ENCODE data around the gene ACER3.
"Not testable (repeated sequence)": the region's sequence is repeated elsewhere in the genome, so short reads cannot be mapped to it uniquely, and the experiment has no call there.

ACER3 gene

GRCh38 chr11:76836613-76837291, 24.0 kb upstream of the ACER3 start:
- DNase-seq: no peak

DNA sequence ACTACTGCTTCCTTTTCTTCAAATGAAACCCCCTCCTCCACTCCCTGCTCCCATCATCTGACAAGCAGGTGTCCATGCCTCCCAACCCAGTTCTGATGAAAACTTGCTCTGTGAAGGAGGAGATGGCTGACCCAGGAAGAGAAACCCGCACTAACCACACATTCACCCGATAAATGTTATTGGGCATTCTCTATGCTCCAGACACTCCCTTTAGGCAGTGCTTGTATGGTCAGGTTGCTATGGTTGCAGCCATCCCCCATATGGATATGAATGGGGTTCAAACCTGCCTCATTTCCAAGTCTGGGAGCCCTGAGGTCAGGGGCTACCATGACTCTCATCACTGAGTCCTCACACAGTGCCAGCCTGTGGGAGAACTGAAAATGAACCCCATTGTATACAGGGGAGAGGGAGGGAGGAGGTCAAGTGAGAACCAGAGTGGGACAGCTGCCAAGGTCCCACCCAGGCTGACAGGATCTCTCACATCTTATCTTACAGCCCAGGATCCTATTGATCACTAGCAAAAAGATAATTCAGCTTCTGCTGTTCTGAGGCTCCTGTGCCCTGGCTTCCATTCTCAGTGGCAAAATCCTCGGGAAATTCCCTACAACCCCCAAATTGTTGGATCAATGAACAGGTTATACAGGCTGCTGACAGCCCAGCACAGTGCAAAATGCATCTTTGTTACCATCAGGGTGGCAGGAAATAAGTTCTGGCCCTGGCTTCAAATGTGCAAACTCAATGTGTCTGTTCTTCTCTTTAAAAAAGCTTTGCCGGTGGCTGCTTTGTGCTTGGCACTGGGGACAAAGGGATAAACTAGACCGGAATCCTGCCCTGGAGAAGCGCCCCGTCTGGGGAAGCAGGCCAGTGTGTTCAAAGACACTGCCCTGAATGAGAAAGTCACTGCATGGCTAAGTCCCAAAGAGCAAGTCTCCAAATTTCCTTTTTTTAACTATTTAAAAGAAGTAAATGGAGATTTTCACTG, 22.7 kb upstream of the ACER3 start:
- DNase-seq: peak in 12 of 51 donors; percentile 10 to 45 (median 22)

DNA sequence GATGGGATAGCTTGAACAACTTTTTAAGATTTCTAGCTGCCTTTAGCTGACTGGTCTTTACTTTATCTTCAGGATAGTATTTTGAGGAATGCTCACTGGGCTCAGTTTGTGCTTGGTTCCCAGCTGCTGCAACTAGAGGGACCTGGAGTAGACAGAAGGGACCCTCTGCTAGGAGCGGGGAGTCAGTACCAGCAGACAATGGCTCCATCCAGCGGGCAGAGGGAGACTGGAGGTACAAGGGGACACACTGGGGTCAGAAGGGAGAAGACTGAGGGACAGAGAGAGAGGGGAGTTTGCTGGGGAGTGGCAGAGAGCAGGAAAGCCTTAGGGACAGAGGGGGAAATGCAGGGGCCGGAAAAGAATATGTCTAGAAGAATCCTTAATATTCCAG, 22.0 kb upstream of the ACER3 start:
- DNase-seq: peak in 5 of 51 donors; percentile 2 to 11 (median 6)

DNA sequence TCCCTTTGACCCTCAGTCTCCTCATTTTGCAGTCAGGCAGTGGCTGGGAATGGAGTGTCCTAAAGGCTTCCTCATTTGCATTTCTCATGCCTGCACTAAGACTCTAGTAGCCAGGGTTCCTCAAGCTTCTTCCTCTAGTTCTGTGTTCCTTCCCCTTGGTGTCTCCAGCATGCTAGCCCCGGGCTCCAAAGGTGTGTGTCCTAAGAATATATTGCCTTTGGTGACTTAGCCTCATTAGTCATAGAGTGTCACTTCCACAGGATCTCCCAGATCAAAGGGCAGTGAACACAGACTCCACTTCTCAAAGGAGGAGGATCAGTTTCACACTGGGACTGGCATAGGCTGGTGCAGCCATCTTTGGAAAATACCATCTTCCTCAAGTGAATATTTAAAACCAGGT, 21.4 kb upstream of the ACER3 start:
- DNase-seq: no peak

- DNase-seq: no peak
Observed at GRCh38 chr11:76841923-76842452, 18.7 kb upstream of the ACER3 start.

- no peak for DNase-seq
Observed at GRCh38 chr11:76843907-76844306, 16.8 kb upstream of the ACER3 start.

DNA sequence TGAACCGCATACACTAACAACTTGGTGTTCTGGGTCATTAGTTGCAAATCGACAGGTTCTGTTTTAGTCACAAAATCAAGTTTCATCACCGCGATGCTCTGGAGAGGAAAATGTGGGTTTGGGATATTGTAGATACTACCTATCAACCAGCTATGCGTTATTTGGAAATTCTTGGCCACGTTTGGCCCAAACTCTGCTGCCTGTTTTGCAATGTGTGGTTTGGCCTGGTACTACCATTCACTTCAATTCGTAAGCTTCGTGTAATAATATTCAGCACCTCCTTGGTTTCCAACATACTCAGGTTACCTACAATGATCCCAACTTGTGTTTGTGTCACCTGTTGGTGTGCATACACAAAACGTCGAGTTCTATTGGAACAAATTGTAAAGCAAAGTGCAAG, 16.2 kb upstream of the ACER3 start:
- no peak for DNase-seq

- no peak for DNase-seq
Observed at GRCh38 chr11:76845069-76845468, 15.6 kb upstream of the ACER3 start.

DNA sequence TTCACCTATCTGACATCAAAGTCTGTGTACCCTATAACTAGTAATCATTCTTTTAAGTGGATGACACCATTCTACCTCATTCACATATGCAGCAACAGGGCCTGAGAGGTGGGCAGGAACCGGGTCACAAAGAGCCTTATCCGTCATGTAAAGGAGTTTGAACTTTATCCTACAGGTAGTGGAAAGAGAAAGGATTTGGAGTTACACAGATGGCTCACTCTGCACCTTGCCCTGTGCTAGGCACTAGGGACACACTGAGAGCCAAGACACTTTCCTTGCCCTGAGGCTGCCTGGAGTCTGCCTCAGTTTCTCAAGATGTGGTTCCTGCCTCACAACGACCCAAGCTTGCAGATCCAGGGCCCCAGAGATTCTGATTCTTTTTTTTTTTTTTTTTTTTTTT, 14.3 kb upstream of the ACER3 start:
- DNase-seq: no peak

GRCh38 chr11:76849376-76849775, 11.3 kb upstream of the ACER3 start:
- no peak for DNase-seq

GRCh38 chr11:76850130-76850529, 10.6 kb upstream of the ACER3 start:
- no peak for DNase-seq

- DNase-seq: peak in 3 of 51 donors; percentile 8 to 10 (median 9)
Observed at GRCh38 chr11:76850815-76851214, 9.9 kb upstream of the ACER3 start.

GRCh38 chr11:76854709-76855108, 6.0 kb upstream of the ACER3 start:
- DNase-seq: no peak

DNA sequence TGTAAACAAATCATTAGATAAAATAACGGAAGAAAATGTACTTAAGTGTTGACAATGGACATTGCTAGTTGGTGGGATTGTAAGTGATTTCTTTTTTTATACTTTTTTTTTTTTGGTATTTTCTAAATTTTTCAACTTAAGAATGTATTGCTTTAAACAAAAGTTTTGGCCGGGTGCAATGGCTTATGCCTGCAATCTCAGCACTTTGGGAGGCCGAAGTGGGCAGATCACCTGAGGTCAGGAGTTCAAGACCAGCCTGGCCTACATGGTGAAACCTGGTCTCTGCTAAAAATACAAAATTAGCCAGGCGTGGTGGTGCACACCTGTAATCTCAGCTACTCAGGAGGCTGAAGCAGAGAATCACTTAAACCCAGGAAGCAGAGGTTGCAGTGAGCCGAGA, 5.0 kb upstream of the ACER3 start:
- DNase-seq: not testable (repeated sequence)

- DNase-seq: no peak
Observed at GRCh38 chr11:76856106-76856505, 4.6 kb upstream of the ACER3 start.

GRCh38 chr11:76856571-76856970, 4.1 kb upstream of the ACER3 start:
- no peak for DNase-seq

- DNase-seq: no peak
Observed at GRCh38 chr11:76857781-76858410, 2.8 kb upstream of the ACER3 start.

GRCh38 chr11:76859708-76860227, 950 bp upstream of the ACER3 start:
- no peak for DNase-seq

DNA sequence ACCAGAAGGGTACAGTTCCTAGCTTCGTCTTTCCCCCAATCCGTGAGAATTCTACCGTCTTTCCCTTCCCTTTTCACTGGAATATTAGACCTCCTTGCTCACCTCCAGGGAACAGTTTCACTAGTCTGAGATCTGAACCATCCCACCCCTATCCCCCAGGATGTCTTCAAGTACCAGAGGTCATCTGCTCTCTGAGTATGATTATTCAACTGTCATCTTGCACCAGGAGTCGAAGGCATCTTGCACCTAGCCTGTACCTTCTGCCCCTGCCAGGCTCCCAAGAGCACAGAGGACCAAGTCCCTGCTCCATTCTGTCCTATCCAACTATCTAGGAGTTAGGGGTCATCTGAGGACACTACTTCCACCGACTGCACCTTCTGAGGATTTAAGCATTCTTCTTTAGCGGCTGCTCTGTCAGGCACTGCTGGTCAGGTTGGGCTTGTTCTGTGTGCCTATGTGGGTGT, 804 bp downstream of the ACER3 start:
- peak in 1 of 51 donors; percentile 49 for DNase-seq

GRCh38 chr11:76862794-76863193, 2.1 kb downstream of the ACER3 start:
- DNase-seq: not testable (repeated sequence)

- peak in 3 of 51 donors; percentile 7 to 17 (median 12) for DNase-seq
Observed at GRCh38 chr11:76863196-76863777, 2.6 kb downstream of the ACER3 start.
